ENCODE results near the gene COMMD3.

COMMD3 gene

GRCh38 chr10:22366771-22367170, 50.6 kb downstream of the COMMD3 start:
- DNase-seq (ENCODE audit: low spot score): no peak

- no peak for DNase-seq (ENCODE audit: low spot score)
Measured at GRCh38 chr10:22367471-22367870, 51.3 kb downstream of the COMMD3 start.

GRCh38 chr10:22368402-22368801, 52.2 kb downstream of the COMMD3 start:
- DNase-seq (ENCODE audit: low spot score): no peak

GRCh38 chr10:22368981-22369380, 52.8 kb downstream of the COMMD3 start:
- no peak for DNase-seq (ENCODE audit: low spot score)

GRCh38 chr10:22369434-22370072, 53.4 kb downstream of the COMMD3 start:
- DNase-seq (ENCODE audit: low spot score): no peak
